Measurements from ENCODE around the gene LTC4S.
A peak's percentile ranks its signal among the peaks of the same experiment; 100 is the strongest.

Gene LTC4S

DNA sequence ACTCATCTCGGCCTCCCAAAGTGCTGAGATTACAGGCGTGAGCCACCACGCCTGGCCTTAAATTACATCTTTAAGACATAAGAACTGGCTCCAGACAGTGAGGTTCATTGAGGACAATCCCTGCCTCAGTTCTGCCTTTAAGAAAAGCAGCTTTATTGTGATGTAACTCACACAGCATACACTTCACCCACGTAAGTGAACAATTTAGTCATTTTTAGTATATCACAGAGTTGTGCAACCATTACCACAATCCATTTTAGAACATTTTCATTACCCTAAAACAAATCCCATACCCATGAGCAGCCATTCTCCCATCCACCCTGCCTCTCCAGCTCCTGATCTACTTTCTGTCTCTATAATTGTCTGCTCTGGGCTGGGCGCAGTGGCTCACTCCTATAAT lies 24.0 kb upstream of the LTC4S start:
- H3K4me3 ChIP-seq (ENCODE audit: control insufficient read depth, low read depth, low read length), result no peak overlapping the region
- TF ChIP-seq, protein P1, sequence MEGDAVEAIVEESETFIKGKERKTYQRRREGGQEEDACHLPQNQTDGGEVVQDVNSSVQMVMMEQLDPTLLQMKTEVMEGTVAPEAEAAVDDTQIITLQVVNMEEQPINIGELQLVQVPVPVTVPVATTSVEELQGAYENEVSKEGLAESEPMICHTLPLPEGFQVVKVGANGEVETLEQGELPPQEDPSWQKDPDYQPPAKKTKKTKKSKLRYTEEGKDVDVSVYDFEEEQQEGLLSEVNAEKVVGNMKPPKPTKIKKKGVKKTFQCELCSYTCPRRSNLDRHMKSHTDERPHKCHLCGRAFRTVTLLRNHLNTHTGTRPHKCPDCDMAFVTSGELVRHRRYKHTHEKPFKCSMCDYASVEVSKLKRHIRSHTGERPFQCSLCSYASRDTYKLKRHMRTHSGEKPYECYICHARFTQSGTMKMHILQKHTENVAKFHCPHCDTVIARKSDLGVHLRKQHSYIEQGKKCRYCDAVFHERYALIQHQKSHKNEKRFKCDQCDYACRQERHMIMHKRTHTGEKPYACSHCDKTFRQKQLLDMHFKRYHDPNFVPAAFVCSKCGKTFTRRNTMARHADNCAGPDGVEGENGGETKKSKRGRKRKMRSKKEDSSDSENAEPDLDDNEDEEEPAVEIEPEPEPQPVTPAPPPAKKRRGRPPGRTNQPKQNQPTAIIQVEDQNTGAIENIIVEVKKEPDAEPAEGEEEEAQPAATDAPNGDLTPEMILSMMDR (conservative IDR thresholded peaks at IDR 0.05; ENCODE audit: control insufficient read depth, insufficient read depth, low read depth, low read length), result no peak
- peak; percentile 56 for DNase-seq (ENCODE audit: low read depth)

DNA sequence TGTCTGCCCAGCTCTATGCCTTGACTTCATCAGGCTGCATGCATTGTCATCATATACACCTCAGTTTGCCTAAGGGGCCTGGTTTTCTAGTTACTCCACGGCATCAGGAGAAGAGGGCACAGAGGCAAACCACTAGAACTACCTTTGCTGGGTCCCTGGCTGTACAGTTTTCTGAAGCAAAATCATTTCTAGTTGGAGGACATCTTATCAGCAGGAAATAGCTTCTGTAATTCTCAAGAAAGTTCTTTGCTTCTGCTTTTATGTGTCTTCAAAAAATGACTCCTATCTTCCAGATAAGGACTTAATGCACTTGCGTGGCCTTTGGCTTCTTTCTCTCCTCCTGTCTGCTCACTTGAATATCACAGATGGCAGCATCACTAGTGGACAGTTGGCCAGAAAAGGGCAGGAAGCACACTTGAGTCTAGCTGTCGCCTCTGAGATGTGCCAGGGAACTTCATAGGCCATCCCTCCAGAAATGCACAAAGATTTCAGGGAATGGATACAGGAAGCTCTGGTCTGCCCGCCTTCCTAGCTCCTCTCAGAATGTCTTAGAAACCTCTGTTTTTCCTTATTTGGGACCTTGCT lies 22.4 kb upstream of the LTC4S start:
- H3K4me3 ChIP-seq (ENCODE audit: control insufficient read depth, low read depth, low read length), result no peak overlapping the region
- TF ChIP-seq, protein P1 (conservative IDR thresholded peaks at IDR 0.05; ENCODE audit: control insufficient read depth, insufficient read depth, low read depth, low read length), result no peak
- DNase-seq (ENCODE audit: low read depth), result no peak

DNA sequence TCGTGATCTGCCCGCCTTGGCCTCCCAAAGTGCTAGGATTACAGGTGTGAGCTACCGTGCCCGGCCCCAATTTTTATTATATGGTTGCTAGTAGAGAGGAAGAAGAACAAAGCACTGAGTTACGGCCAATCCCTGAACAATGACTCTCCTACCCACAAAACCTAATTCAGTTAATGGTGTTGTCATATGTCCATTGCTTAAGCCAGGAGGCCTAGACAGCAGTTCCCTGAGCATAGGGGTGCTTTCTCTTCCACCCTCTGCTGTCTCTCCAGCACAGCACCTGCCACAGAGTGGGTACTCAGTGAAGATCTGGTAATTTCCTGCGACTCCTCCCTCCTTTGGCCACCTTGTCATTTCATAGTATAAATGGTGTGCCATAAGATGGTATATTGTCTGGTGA lies 21.4 kb upstream of the LTC4S start:
- no peak overlapping the region for H3K4me3 ChIP-seq (ENCODE audit: control insufficient read depth, low read depth, low read length)
- DNase-seq (ENCODE audit: low read depth), result no peak
- TF ChIP-seq, protein P1 (conservative IDR thresholded peaks at IDR 0.05; ENCODE audit: control insufficient read depth, insufficient read depth, low read depth, low read length), result no peak

DNA sequence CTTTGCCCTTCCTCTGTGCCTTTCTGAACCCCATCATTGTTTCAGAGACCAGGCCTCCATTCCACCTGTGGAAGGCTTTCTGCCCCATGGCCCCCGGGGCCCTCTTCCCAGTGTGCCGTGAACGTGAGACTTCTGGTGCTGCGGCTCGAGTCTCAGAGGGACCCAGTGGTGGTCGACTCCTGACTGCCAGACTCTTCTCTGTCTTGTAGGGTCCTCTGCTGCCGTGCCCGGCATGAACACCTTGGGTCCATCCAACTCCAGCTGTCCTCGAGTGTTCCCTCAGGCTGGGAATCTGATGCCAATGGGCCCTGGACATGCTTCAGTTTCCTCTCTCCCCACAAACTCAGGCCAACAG lies 20.1 kb upstream of the LTC4S start:
- DNase-seq (ENCODE audit: low read depth), result no peak
- H3K4me3 ChIP-seq (ENCODE audit: control insufficient read depth, low read depth, low read length), result no peak overlapping the region
- TF ChIP-seq, protein P1 (conservative IDR thresholded peaks at IDR 0.05; ENCODE audit: control insufficient read depth, insufficient read depth, low read depth, low read length), result no peak

DNA sequence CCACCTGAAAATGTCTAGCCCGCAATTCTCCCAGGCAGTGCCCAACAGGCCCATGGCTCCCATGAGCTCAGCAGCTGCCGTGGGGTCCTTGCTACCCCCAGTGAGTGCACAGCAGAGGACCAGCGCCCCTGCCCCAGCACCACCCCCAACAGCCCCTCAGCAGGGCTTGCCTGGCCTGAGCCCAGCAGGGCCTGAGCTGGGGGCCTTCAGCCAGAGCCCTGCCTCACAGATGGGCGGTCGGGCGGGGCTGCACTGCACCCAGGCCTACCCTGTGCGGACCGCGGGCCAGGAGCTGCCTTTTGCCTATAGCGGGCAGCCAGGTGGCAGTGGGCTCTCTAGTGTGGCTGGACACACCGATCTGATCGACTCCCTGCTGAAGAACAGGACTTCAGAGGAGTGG lies 19.3 kb upstream of the LTC4S start:
- TF ChIP-seq, protein P1 (conservative IDR thresholded peaks at IDR 0.05; ENCODE audit: control insufficient read depth, insufficient read depth, low read depth, low read length), result no peak
- H3K4me3 ChIP-seq (ENCODE audit: control insufficient read depth, low read depth, low read length), result no peak overlapping the region
- DNase-seq (ENCODE audit: low read depth), result no peak

DNA sequence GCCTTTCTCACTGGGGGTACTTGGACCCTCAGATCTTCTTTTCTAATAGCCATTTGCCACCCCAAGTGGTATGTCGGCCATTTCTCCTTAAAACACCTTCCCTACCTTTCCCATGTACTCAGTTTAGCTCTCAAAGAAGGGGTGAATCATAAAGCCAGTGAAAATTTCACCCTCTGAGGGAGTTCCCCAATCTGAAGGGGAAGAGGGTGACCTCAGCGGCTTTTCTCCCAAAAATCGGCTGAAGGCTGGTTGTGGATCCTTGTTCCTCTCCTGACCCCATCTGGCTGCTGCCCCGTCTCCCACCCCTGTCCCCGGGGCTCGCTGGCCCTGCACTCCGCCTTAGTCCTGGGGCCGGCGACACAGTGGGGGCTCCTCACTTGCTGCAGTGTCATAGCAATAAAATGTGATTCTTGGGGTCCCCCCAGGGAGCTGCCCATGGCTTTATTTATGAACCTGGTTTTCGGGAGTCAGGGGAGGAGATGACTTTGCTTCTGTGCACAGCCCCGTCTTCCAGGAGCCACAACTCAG lies 17.3 kb upstream of the LTC4S start:
- no peak overlapping the region for H3K4me3 ChIP-seq (ENCODE audit: control insufficient read depth, low read depth, low read length)
- no peak for DNase-seq (ENCODE audit: low read depth)
- TF ChIP-seq, protein P1 (conservative IDR thresholded peaks at IDR 0.05; ENCODE audit: control insufficient read depth, insufficient read depth, low read depth, low read length), result no peak

DNA sequence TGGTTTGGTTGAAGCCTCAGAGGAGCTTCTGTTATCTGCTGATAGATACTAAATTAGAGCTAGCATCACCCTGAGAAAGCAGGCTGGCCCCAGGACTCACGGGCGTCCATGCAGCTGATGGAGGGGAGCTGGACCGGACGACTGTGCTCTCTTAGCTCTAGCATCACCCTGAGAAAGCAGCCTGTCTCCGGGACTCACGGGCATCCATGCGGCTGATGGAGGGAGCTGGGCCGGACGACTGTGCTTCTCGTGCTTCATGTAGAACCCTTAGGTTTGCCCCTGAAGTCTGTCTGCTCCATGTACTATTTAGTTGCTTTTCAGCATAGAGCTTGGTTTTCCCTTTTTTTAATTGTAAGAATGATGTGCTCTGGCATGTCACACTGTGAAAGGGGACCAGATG lies 16.3 kb upstream of the LTC4S start:
- TF ChIP-seq, protein P1 (conservative IDR thresholded peaks at IDR 0.05; ENCODE audit: control insufficient read depth, insufficient read depth, low read depth, low read length), result no peak
- no peak for DNase-seq (ENCODE audit: low read depth)
- H3K4me3 ChIP-seq (ENCODE audit: control insufficient read depth, low read depth, low read length), result no peak overlapping the region
